ENCODE data around the gene RBM23. TPM values are rescaled to one million over a fixed set of nuclear protein-coding genes. Genes with fewer than 3 reads are reported as not detected.

The RBM23 gene
- total RNA-seq, 4 donors from 2014 or later: 49.7 to 2,239 (median 990) TPM

DNA sequence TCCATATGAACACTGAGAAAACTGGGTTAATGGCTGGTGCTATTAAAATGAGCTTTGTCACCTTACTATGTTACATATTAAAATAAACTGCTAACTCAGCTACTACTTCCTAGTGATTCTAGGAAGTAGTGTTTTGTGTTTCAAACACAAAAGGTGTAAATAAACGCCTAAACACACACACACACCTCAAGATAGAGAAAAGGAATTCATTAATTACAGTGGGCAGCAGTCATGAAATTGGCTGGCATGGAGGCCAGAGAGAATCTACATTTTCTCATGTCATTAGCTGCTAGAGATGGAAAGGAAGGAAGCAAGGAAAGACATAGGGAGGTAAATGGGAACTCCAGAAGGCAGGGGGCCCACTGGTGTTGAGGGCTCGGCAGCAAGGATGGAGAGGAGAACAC lies 11.0 kb upstream of the RBM23 start:
- peaks cover 0 to 10% of the 10 kb centered on the region in 2 donors for H3K4me1 ChIP-seq
- H3K27me3 ChIP-seq: no peaks in the 10 kb centered on the region
- H3K4me3 ChIP-seq: peak overlapping the region; percentile 96 to 97
- no peak for DNase-seq
- TF ChIP-seq CTCF (IDR thresholded peaks at IDR 0.05) (no peak), POLR2A (IDR thresholded peaks at IDR 0.05) (no peak)
- H3K27ac ChIP-seq: peak overlapping the region; percentile 87 to 90
- no peaks in the 10 kb centered on the region for H3K9me3 ChIP-seq
- intact Hi-C loops (cut with DNase I; ENCODE audit: low total_unique reads): no loop called here
- no peaks in the 10 kb centered on the region for H3K36me3 ChIP-seq

- H3K27ac ChIP-seq: peak within 1 kb of the TSS; percentile 87 to 95
- H3K4me3 ChIP-seq: peak within 1 kb of the TSS; percentile 96 to 97
- H3K9me3 ChIP-seq: no peaks in the 10 kb centered on the region
- intact Hi-C loops (cut with DNase I; ENCODE audit: low total_unique reads): no loop called here
- peaks cover 0 to 10% of the 10 kb centered on the region in 2 donors for H3K4me1 ChIP-seq
- H3K36me3 ChIP-seq: no peaks in the 10 kb centered on the region
- H3K27me3 ChIP-seq: no peaks in the 10 kb centered on the region
- peak; percentile 99 to 100 for DNase-seq
- peak in 2 of 4 experiments; percentile 27 to 46 for TF ChIP-seq CTCF (IDR thresholded peaks at IDR 0.05)
- TF ChIP-seq POLR2A (IDR thresholded peaks at IDR 0.05): peak; percentile 69 to 80
Measured at GRCh38 chr14:22929104-22929960, 10.4 kb upstream of the RBM23 start, which contains the start of gene PRMT5. PRMT5 (minus strand) TSS chr14:22929376; CDS start chr14:22929361, 15 bp downstream.

DNA sequence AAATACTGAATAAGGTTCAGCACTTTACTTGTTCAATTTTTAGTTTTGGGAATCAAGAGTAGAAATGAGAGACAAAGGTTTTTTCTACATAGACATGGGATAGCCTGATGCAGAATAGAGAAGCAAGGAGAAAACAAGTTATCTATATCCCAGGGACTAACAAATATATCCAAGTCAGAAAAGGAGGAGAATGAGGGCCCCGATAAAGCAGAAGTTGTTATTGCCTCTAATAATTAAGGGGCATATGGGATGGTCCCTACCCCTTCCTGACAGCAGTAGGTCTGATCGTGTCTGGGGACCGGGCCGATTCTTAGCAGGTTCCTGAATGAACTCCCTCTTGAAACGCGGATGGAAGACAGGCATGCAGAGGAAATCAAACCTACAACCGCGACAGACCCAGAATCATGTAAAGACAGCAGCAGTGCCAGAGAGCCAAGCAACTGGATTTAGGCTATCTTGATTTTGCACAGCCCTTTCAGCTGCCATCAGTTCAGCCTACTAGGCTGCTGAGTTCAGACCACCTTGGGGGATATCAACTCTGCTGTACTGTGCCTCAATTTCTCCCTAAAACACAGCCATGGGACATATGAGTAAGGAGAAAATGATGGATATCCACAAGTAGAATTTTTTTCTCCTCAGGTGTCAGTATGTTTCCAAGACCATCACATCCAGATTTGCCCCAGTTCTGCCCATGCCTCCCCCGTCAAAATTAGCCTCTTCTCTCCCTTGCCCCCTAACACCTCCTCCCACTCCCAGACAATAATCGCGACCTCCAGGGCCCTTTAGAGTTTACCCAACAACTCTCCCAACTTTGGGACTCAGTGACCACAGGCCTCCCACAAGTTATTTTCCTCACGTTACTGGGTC lies 9.5 kb upstream of the RBM23 start:
- intact Hi-C loops (cut with DNase I; ENCODE audit: low total_unique reads): no loop called here
- Histone ChIP-seq H3K4me1 (peaks cover 0 to 10% of the 10 kb centered on the region in 2 donors), H3K27ac (peak overlapping the region; percentile 87 to 95), H3K4me3 (peak overlapping the region; percentile 96 to 97), H3K27me3 (no peaks in the 10 kb centered on the region), H3K36me3 (no peaks in the 10 kb centered on the region), H3K9me3 (no peaks in the 10 kb centered on the region)
- TF ChIP-seq CTCF (IDR thresholded peaks at IDR 0.05) (no peak), POLR2A (IDR thresholded peaks at IDR 0.05) (no peak)
- no peak for DNase-seq

DNA sequence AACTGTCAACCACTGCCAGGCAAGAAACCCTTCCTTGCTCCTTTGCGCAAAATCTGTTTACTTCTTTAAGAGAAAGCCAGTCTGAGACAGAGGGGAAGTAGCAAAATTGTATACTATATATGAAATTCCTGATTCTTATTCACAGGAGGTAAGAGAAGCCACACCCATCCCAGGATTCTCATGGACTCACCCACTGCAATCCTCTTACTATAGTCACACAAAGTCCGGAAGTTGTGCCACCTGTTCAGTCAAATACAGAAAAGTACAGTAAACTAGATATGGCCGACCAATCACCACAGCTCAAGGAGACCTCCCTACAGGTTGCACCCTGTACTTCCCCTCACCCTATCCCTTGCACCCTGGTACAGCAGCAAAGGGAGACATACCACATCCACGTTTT lies 7.4 kb upstream of the RBM23 start:
- H3K36me3 ChIP-seq: no peaks in the 10 kb centered on the region

More for the DNA sequence above, 7.4 kb upstream of the RBM23 start:
- intact Hi-C loops (cut with DNase I; ENCODE audit: low total_unique reads): no loop called here
- H3K27ac ChIP-seq: no peak overlapping the region
- peaks cover 0 to 10% of the 10 kb centered on the region in 2 donors for H3K4me1 ChIP-seq
- no peak overlapping the region for H3K4me3 ChIP-seq
- TF ChIP-seq CTCF (IDR thresholded peaks at IDR 0.05) (no peak), POLR2A (IDR thresholded peaks at IDR 0.05) (no peak)
- DNase-seq: no peak
- no peaks in the 10 kb centered on the region for H3K27me3 ChIP-seq
- H3K9me3 ChIP-seq: no peaks in the 10 kb centered on the region

Measured in uterus (tissue), 4 donors.